ENCODE results near the gene OBSCN. TPM values are rescaled to one million over a fixed set of nuclear protein-coding genes. Genes with fewer than 3 reads are reported as not detected.
"Not testable (repeated sequence)": the region's sequence is repeated elsewhere in the genome, so short reads cannot be mapped to it uniquely, and the experiment has no call there.

OBSCN gene
- total and polyA plus RNA-seq, 5 donors from 2014 or later: 0.13 to 57.1 (median 1.1) TPM

- Mint-ChIP-seq H3K9me3 (peaks cover 0 to 10% (median 2%) of the 10 kb centered on the region in 7 donors), H3K4me1 (no peaks in the 10 kb centered on the region), H3K36me3 (peaks cover 22% of the 10 kb centered on the region), H3K27ac (no peak overlapping the region), H3K27me3 (no peaks in the 10 kb centered on the region), H3K4me3 (no peak overlapping the region)
- ATAC-seq (ENCODE audit: low read depth in 2 of 2) (no peak), DNase-seq (no peak)
- Histone ChIP-seq H3K36me3 (ENCODE audit: control insufficient read depth, insufficient read depth, low read length) (no peaks in the 10 kb centered on the region), H3K27me3 (ENCODE audit: control insufficient read depth, insufficient read depth, low read length) (no peaks in the 10 kb centered on the region), H3K4me1 (ENCODE audit: control insufficient read depth, insufficient read depth, low read length, poor library complexity, severe bottlenecking) (no peaks in the 10 kb centered on the region), H3K9me3 (ENCODE audit: control insufficient read depth in 2 of 2, low read length in 2 of 2) (peaks cover 8 to 12% of the 10 kb centered on the region in 2 experiments), H3K4me3 (ENCODE audit: low read depth, low read length) (no peak overlapping the region), H3K27ac (ENCODE audit: insufficient read depth, low read length, poor library complexity, severe bottlenecking) (no peak overlapping the region)
Measured at GRCh38 chr1:228262475-228262874, 54.6 kb downstream of the OBSCN start.

GRCh38 chr1:228263636-228264035, 55.8 kb downstream of the OBSCN start:
- H3K27ac ChIP-seq (ENCODE audit: insufficient read depth, low read length, poor library complexity, severe bottlenecking): no peak overlapping the region
- Mint-ChIP-seq H3K9me3 (peaks cover 0 to 10% (median 2%) of the 10 kb centered on the region in 7 donors), H3K36me3 (peaks cover 16% of the 10 kb centered on the region), H3K27ac (no peak overlapping the region), H3K27me3 (no peaks in the 10 kb centered on the region), H3K4me3 (no peak overlapping the region), H3K4me1 (no peaks in the 10 kb centered on the region)
- H3K36me3 ChIP-seq (ENCODE audit: control insufficient read depth, insufficient read depth, low read length): no peaks in the 10 kb centered on the region
- no peak for ATAC-seq (ENCODE audit: low read depth in 2 of 2)
- peaks cover 8 to 12% of the 10 kb centered on the region in 2 experiments for H3K9me3 ChIP-seq (ENCODE audit: control insufficient read depth in 2 of 2, low read length in 2 of 2)
- H3K4me3 ChIP-seq (ENCODE audit: low read depth, low read length): no peak overlapping the region
- H3K27me3 ChIP-seq (ENCODE audit: control insufficient read depth, insufficient read depth, low read length): no peaks in the 10 kb centered on the region
- H3K4me1 ChIP-seq (ENCODE audit: control insufficient read depth, insufficient read depth, low read length, poor library complexity, severe bottlenecking): no peaks in the 10 kb centered on the region
- no peak for DNase-seq

- no peaks in the 10 kb centered on the region for H3K4me1 ChIP-seq (ENCODE audit: control insufficient read depth, insufficient read depth, low read length, poor library complexity, severe bottlenecking)
- H3K27me3 Mint-ChIP-seq: no peaks in the 10 kb centered on the region
- no peak for DNase-seq
Measured at GRCh38 chr1:228264090-228264829, 56.4 kb downstream of the OBSCN start.

GRCh38 chr1:228265167-228265566, 57.3 kb downstream of the OBSCN start:
- no peak overlapping the region for H3K4me3 ChIP-seq (ENCODE audit: low read depth, low read length)
- no peaks in the 10 kb centered on the region for H3K4me1 ChIP-seq (ENCODE audit: control insufficient read depth, insufficient read depth, low read length, poor library complexity, severe bottlenecking)
- no peaks in the 10 kb centered on the region for H3K4me1 Mint-ChIP-seq
- H3K36me3 Mint-ChIP-seq: peaks cover 14% of the 10 kb centered on the region
- no peaks in the 10 kb centered on the region for H3K36me3 ChIP-seq (ENCODE audit: control insufficient read depth, insufficient read depth, low read length)
- H3K27ac ChIP-seq (ENCODE audit: insufficient read depth, low read length, poor library complexity, severe bottlenecking): no peak overlapping the region
- H3K9me3 Mint-ChIP-seq: peaks cover 0 to 10% (median 2%) of the 10 kb centered on the region in 7 donors
- H3K27me3 ChIP-seq (ENCODE audit: control insufficient read depth, insufficient read depth, low read length): no peaks in the 10 kb centered on the region
- no peak overlapping the region for H3K27ac Mint-ChIP-seq
- no peaks in the 10 kb centered on the region for H3K27me3 Mint-ChIP-seq
- no peak overlapping the region for H3K4me3 Mint-ChIP-seq
- DNase-seq (no peak), ATAC-seq (ENCODE audit: low read depth in 2 of 2) (no peak)
- H3K9me3 ChIP-seq (ENCODE audit: control insufficient read depth in 2 of 2, low read length in 2 of 2): peaks cover 8 to 12% of the 10 kb centered on the region in 2 experiments

More at GRCh38 chr1:228264090-228264829, 56.4 kb downstream of the OBSCN start:
- no peak overlapping the region for H3K4me3 Mint-ChIP-seq
- Histone ChIP-seq H3K4me3 (ENCODE audit: low read depth, low read length) (no peak overlapping the region), H3K27me3 (ENCODE audit: control insufficient read depth, insufficient read depth, low read length) (no peaks in the 10 kb centered on the region), H3K27ac (ENCODE audit: insufficient read depth, low read length, poor library complexity, severe bottlenecking) (no peak overlapping the region), H3K9me3 (ENCODE audit: control insufficient read depth in 2 of 2, low read length in 2 of 2) (peaks cover 8 to 12% of the 10 kb centered on the region in 2 experiments), H3K36me3 (ENCODE audit: control insufficient read depth, insufficient read depth, low read length) (no peaks in the 10 kb centered on the region)
- H3K36me3 Mint-ChIP-seq: peaks cover 14% of the 10 kb centered on the region
- peaks cover 0 to 10% (median 2%) of the 10 kb centered on the region in 7 donors for H3K9me3 Mint-ChIP-seq
- ATAC-seq (ENCODE audit: low read depth in 2 of 2): no peak
- H3K27ac Mint-ChIP-seq: no peak overlapping the region
- no peaks in the 10 kb centered on the region for H3K4me1 Mint-ChIP-seq

GRCh38 chr1:228267962-228268880, 60.4 kb downstream of the OBSCN start:
- Histone ChIP-seq H3K27me3 (ENCODE audit: control insufficient read depth, insufficient read depth, low read length) (no peaks in the 10 kb centered on the region), H3K36me3 (ENCODE audit: control insufficient read depth, insufficient read depth, low read length) (no peaks in the 10 kb centered on the region), H3K27ac (ENCODE audit: insufficient read depth, low read length, poor library complexity, severe bottlenecking) (no peak overlapping the region), H3K4me3 (ENCODE audit: low read depth, low read length) (no peak overlapping the region), H3K4me1 (ENCODE audit: control insufficient read depth, insufficient read depth, low read length, poor library complexity, severe bottlenecking) (no peaks in the 10 kb centered on the region), H3K9me3 (ENCODE audit: control insufficient read depth in 2 of 2, low read length in 2 of 2) (no peaks in the 10 kb centered on the region)
- Mint-ChIP-seq H3K4me1 (peaks cover 0 to 7% (median 0%) of the 10 kb centered on the region in 4 donors), H3K9me3 (no peaks in the 10 kb centered on the region), H3K27ac (no peak overlapping the region), H3K36me3 (no peaks in the 10 kb centered on the region), H3K27me3 (no peaks in the 10 kb centered on the region), H3K4me3 (peak overlapping the region in 1 of 4 donors; percentile 38)
- DNase-seq (no peak), ATAC-seq (ENCODE audit: low read depth in 2 of 2) (no peak)

GRCh38 chr1:228268881-228269265, 61.0 kb downstream of the OBSCN start:
- H3K27me3 ChIP-seq (ENCODE audit: control insufficient read depth, insufficient read depth, low read length): no peaks in the 10 kb centered on the region
- no peaks in the 10 kb centered on the region for H3K36me3 Mint-ChIP-seq
- ATAC-seq (ENCODE audit: low read depth in 2 of 2) (no peak), DNase-seq (no peak)
- H3K27ac Mint-ChIP-seq: no peak overlapping the region
- no peak overlapping the region for H3K4me3 Mint-ChIP-seq
- H3K27me3 Mint-ChIP-seq: no peaks in the 10 kb centered on the region
- H3K36me3 ChIP-seq (ENCODE audit: control insufficient read depth, insufficient read depth, low read length): no peaks in the 10 kb centered on the region
- H3K27ac ChIP-seq (ENCODE audit: insufficient read depth, low read length, poor library complexity, severe bottlenecking): no peak overlapping the region
- H3K4me3 ChIP-seq (ENCODE audit: low read depth, low read length): no peak overlapping the region
- no peaks in the 10 kb centered on the region for H3K4me1 ChIP-seq (ENCODE audit: control insufficient read depth, insufficient read depth, low read length, poor library complexity, severe bottlenecking)
- peaks cover 0 to 10% (median 0%) of the 10 kb centered on the region in 4 donors for H3K4me1 Mint-ChIP-seq
- H3K9me3 ChIP-seq (ENCODE audit: control insufficient read depth in 2 of 2, low read length in 2 of 2): no peaks in the 10 kb centered on the region
- no peaks in the 10 kb centered on the region for H3K9me3 Mint-ChIP-seq

- peak in 1 of 2 donors; percentile 39 for ATAC-seq (ENCODE audit: low read depth in 2 of 2)
- not testable (repeated sequence) for H3K27me3 Mint-ChIP-seq; DNase-seq; H3K36me3 ChIP-seq (ENCODE audit: control insufficient read depth, insufficient read depth, low read length); H3K27ac ChIP-seq (ENCODE audit: insufficient read depth, low read length, poor library complexity, severe bottlenecking); H3K4me3 Mint-ChIP-seq; H3K36me3 Mint-ChIP-seq; H3K4me3 ChIP-seq (ENCODE audit: low read depth, low read length); H3K4me1 ChIP-seq (ENCODE audit: control insufficient read depth, insufficient read depth, low read length, poor library complexity, severe bottlenecking); H3K9me3 Mint-ChIP-seq; H3K27ac Mint-ChIP-seq; H3K27me3 ChIP-seq (ENCODE audit: control insufficient read depth, insufficient read depth, low read length); H3K9me3 ChIP-seq (ENCODE audit: control insufficient read depth in 2 of 2, low read length in 2 of 2)
- peaks cover 0 to 13% (median 2%) of the 10 kb centered on the region in 4 donors for H3K4me1 Mint-ChIP-seq
Measured at GRCh38 chr1:228269431-228269830, 61.6 kb downstream of the OBSCN start.

Data from CD4-positive, CD25-positive, alpha-beta regulatory T cell (primary cell).